Measurements from ENCODE around the gene PPP1R9A.

PPP1R9A gene

GRCh38 chr7:95251966-95252365 is 344.6 kb downstream of the PPP1R9A start:
- Mint-ChIP-seq H3K4me1 (no peaks in the 10 kb centered on the region), H3K27me3 (peaks cover 9% of the 10 kb centered on the region), H3K9me3 (no peaks in the 10 kb centered on the region), H3K4me3 (no peak overlapping the region), H3K36me3 (ENCODE audit: insufficient read depth) (no peaks in the 10 kb centered on the region), H3K27ac (ENCODE audit: low read depth) (no peak overlapping the region)
- ATAC-seq (replicated peaks; ENCODE audit: extremely low read depth, poor library complexity, severe bottlenecking) = no peak
- no peak for DNase-seq (ENCODE audit: low spot score in 2 of 2)

GRCh38 chr7:95253986-95254385 is 346.6 kb downstream of the PPP1R9A start:
- no peaks in the 10 kb centered on the region for H3K9me3 Mint-ChIP-seq
- H3K27ac Mint-ChIP-seq (ENCODE audit: low read depth) = no peak overlapping the region
- DNase-seq (ENCODE audit: low spot score in 2 of 2) (no peak), ATAC-seq (replicated peaks; ENCODE audit: extremely low read depth, poor library complexity, severe bottlenecking) (no peak)
- no peak overlapping the region for H3K4me3 Mint-ChIP-seq
- no peaks in the 10 kb centered on the region for H3K4me1 Mint-ChIP-seq
- H3K27me3 Mint-ChIP-seq = peaks cover 9% of the 10 kb centered on the region
- H3K36me3 Mint-ChIP-seq (ENCODE audit: insufficient read depth) = no peaks in the 10 kb centered on the region

- Mint-ChIP-seq H3K27ac (ENCODE audit: low read depth) (no peak overlapping the region), H3K9me3 (no peaks in the 10 kb centered on the region), H3K36me3 (ENCODE audit: insufficient read depth) (no peaks in the 10 kb centered on the region), H3K4me3 (no peak overlapping the region), H3K4me1 (no peaks in the 10 kb centered on the region), H3K27me3 (peaks cover 9% of the 10 kb centered on the region)
- ATAC-seq (replicated peaks; ENCODE audit: extremely low read depth, poor library complexity, severe bottlenecking) (no peak), DNase-seq (ENCODE audit: low spot score in 2 of 2) (no peak)
Observed at GRCh38 chr7:95255691-95256090, 348.3 kb downstream of the PPP1R9A start.

GRCh38 chr7:95261895-95262415 is 354.6 kb downstream of the PPP1R9A start:
- Mint-ChIP-seq H3K36me3 (ENCODE audit: insufficient read depth) (no peaks in the 10 kb centered on the region), H3K4me3 (no peak overlapping the region), H3K9me3 (no peaks in the 10 kb centered on the region), H3K27ac (ENCODE audit: low read depth) (no peak overlapping the region), H3K4me1 (no peaks in the 10 kb centered on the region), H3K27me3 (no peaks in the 10 kb centered on the region)
- DNase-seq (ENCODE audit: low spot score in 2 of 2) = no peak
- ATAC-seq (replicated peaks; ENCODE audit: extremely low read depth, poor library complexity, severe bottlenecking) = no peak

GRCh38 chr7:95262875-95263274 is 355.5 kb downstream of the PPP1R9A start:
- Mint-ChIP-seq H3K4me1 (no peaks in the 10 kb centered on the region), H3K4me3 (no peak overlapping the region), H3K27ac (ENCODE audit: low read depth) (no peak overlapping the region), H3K9me3 (no peaks in the 10 kb centered on the region), H3K36me3 (ENCODE audit: insufficient read depth) (no peaks in the 10 kb centered on the region), H3K27me3 (no peaks in the 10 kb centered on the region)
- no peak for DNase-seq (ENCODE audit: low spot score in 2 of 2)
- no peak for ATAC-seq (replicated peaks; ENCODE audit: extremely low read depth, poor library complexity, severe bottlenecking)

- Mint-ChIP-seq H3K27ac (ENCODE audit: low read depth) (no peak overlapping the region), H3K36me3 (ENCODE audit: insufficient read depth) (no peaks in the 10 kb centered on the region), H3K4me3 (no peak overlapping the region), H3K27me3 (no peaks in the 10 kb centered on the region), H3K9me3 (no peaks in the 10 kb centered on the region), H3K4me1 (no peaks in the 10 kb centered on the region)
- ATAC-seq (replicated peaks; ENCODE audit: extremely low read depth, poor library complexity, severe bottlenecking) = no peak
- no peak for DNase-seq (ENCODE audit: low spot score in 2 of 2)
Observed at GRCh38 chr7:95263785-95264362, 356.5 kb downstream of the PPP1R9A start.

GRCh38 chr7:95264363-95264891 is 357.0 kb downstream of the PPP1R9A start:
- Mint-ChIP-seq H3K36me3 (ENCODE audit: insufficient read depth) (no peaks in the 10 kb centered on the region), H3K9me3 (no peaks in the 10 kb centered on the region), H3K27ac (ENCODE audit: low read depth) (no peak overlapping the region), H3K27me3 (no peaks in the 10 kb centered on the region), H3K4me3 (no peak overlapping the region), H3K4me1 (no peaks in the 10 kb centered on the region)
- ATAC-seq (replicated peaks; ENCODE audit: extremely low read depth, poor library complexity, severe bottlenecking) = no peak
- no peak for DNase-seq (ENCODE audit: low spot score in 2 of 2)

- Mint-ChIP-seq H3K9me3 (no peaks in the 10 kb centered on the region), H3K36me3 (ENCODE audit: insufficient read depth) (no peaks in the 10 kb centered on the region), H3K27me3 (peaks cover 3% of the 10 kb centered on the region), H3K4me1 (no peaks in the 10 kb centered on the region), H3K27ac (ENCODE audit: low read depth) (no peak overlapping the region), H3K4me3 (no peak overlapping the region)
- no peak for ATAC-seq (replicated peaks; ENCODE audit: extremely low read depth, poor library complexity, severe bottlenecking)
- DNase-seq (ENCODE audit: low spot score in 2 of 2) = no peak
Observed at GRCh38 chr7:95265634-95266033, 358.2 kb downstream of the PPP1R9A start.

- ATAC-seq (replicated peaks; ENCODE audit: extremely low read depth, poor library complexity, severe bottlenecking) = no peak
- no peaks in the 10 kb centered on the region for H3K4me1 Mint-ChIP-seq
- H3K4me3 Mint-ChIP-seq = no peak overlapping the region
- no peak overlapping the region for H3K27ac Mint-ChIP-seq (ENCODE audit: low read depth)
- no peaks in the 10 kb centered on the region for H3K36me3 Mint-ChIP-seq (ENCODE audit: insufficient read depth)
- H3K27me3 Mint-ChIP-seq = peaks cover 15% of the 10 kb centered on the region
- DNase-seq (ENCODE audit: low spot score in 2 of 2) = no peak
- no peaks in the 10 kb centered on the region for H3K9me3 Mint-ChIP-seq
Observed at GRCh38 chr7:95267754-95268153, 360.4 kb downstream of the PPP1R9A start.

- no peak overlapping the region for H3K4me3 Mint-ChIP-seq
- H3K4me1 Mint-ChIP-seq = no peaks in the 10 kb centered on the region
- H3K36me3 Mint-ChIP-seq (ENCODE audit: insufficient read depth) = no peaks in the 10 kb centered on the region
- DNase-seq (ENCODE audit: low spot score in 2 of 2) = no peak
- H3K27ac Mint-ChIP-seq (ENCODE audit: low read depth) = no peak overlapping the region
- H3K27me3 Mint-ChIP-seq = peaks cover 15% of the 10 kb centered on the region
- ATAC-seq (replicated peaks; ENCODE audit: extremely low read depth, poor library complexity, severe bottlenecking) = no peak
- no peaks in the 10 kb centered on the region for H3K9me3 Mint-ChIP-seq
Observed at GRCh38 chr7:95269640-95270039, 362.2 kb downstream of the PPP1R9A start.

GRCh38 chr7:95276114-95276513 is 368.7 kb downstream of the PPP1R9A start:
- peaks cover 7% of the 10 kb centered on the region for H3K27me3 Mint-ChIP-seq
- no peak overlapping the region for H3K4me3 Mint-ChIP-seq
- no peaks in the 10 kb centered on the region for H3K36me3 Mint-ChIP-seq (ENCODE audit: insufficient read depth)
- no peak overlapping the region for H3K27ac Mint-ChIP-seq (ENCODE audit: low read depth)
- no peak for ATAC-seq (replicated peaks; ENCODE audit: extremely low read depth, poor library complexity, severe bottlenecking)
- no peaks in the 10 kb centered on the region for H3K4me1 Mint-ChIP-seq
- no peaks in the 10 kb centered on the region for H3K9me3 Mint-ChIP-seq
- no peak for DNase-seq (ENCODE audit: low spot score in 2 of 2)

GRCh38 chr7:95279417-95279816 is 372.0 kb downstream of the PPP1R9A start:
- no peaks in the 10 kb centered on the region for H3K36me3 Mint-ChIP-seq (ENCODE audit: insufficient read depth)
- DNase-seq (ENCODE audit: low spot score in 2 of 2) (no peak), ATAC-seq (replicated peaks; ENCODE audit: extremely low read depth, poor library complexity, severe bottlenecking) (no peak)
- no peak overlapping the region for H3K4me3 Mint-ChIP-seq
- H3K4me1 Mint-ChIP-seq = no peaks in the 10 kb centered on the region
- H3K27ac Mint-ChIP-seq (ENCODE audit: low read depth) = no peak overlapping the region
- no peaks in the 10 kb centered on the region for H3K27me3 Mint-ChIP-seq
- no peaks in the 10 kb centered on the region for H3K9me3 Mint-ChIP-seq

- no peaks in the 10 kb centered on the region for H3K36me3 Mint-ChIP-seq (ENCODE audit: insufficient read depth)
- H3K27ac Mint-ChIP-seq (ENCODE audit: low read depth) = no peak overlapping the region
- H3K4me1 Mint-ChIP-seq = no peaks in the 10 kb centered on the region
- H3K9me3 Mint-ChIP-seq = no peaks in the 10 kb centered on the region
- H3K4me3 Mint-ChIP-seq = no peak overlapping the region
- ATAC-seq (replicated peaks; ENCODE audit: extremely low read depth, poor library complexity, severe bottlenecking) (no peak), DNase-seq (ENCODE audit: low spot score in 2 of 2) (no peak)
- H3K27me3 Mint-ChIP-seq = peaks cover 47% of the 10 kb centered on the region
Observed at GRCh38 chr7:95286096-95286495, 378.7 kb downstream of the PPP1R9A start.
